ENCODE measurements around the gene TRAK1. TPM values are rescaled to one million over a fixed set of nuclear protein-coding genes. Genes with fewer than 3 reads are reported as not detected.

The TRAK1 gene
- total and polyA plus RNA-seq, 10 donors: 15.4 to 60.0 (median 47.8) TPM

GRCh38 chr3:42228796-42229195 lies 137.6 kb downstream of the TRAK1 start:
- DNase-seq: no peak
- 40 to 53% (median 46%) methylated on average over 5 of the region's 5 CpGs for WGBS, 5 donors

GRCh38 chr3:42229266-42229941 lies 138.2 kb downstream of the TRAK1 start:
- no peak for TF ChIP-seq POLR2A (IDR thresholded peaks at IDR 0.05)
- no peak for TF ChIP-seq POLR2AphosphoS5 (IDR thresholded peaks at IDR 0.05)
- no peak for TF ChIP-seq CTCF (IDR thresholded peaks at IDR 0.05 in 8 of 11, conservative IDR thresholded peaks at IDR 0.05 in 3 of 11)
- DNase-seq: no peak
- intact Hi-C loops (cut with DNase I; ENCODE audit: low total_unique reads): no loop called here

More at GRCh38 chr3:42228796-42229195, 137.6 kb downstream of the TRAK1 start:
- intact Hi-C loops (cut with DNase I; ENCODE audit: low total_unique reads): no loop called here
- Histone ChIP-seq H3K27ac (no peak overlapping the region), H3K9me3 (peaks cover 0 to 5% (median 0%) of the 10 kb centered on the region in 8 donors), H3K27me3 (replicated peaks in 1 of 7) (peaks cover 0 to 11% (median 0%) of the 10 kb centered on the region in 7 donors), H3K4me1 (no peaks in the 10 kb centered on the region), H3K4me3 (no peak overlapping the region), H3K36me3 (peaks cover 0 to 28% (median 17%) of the 10 kb centered on the region in 6 donors)
- peak in 4 of 11 experiments; percentile 11 to 34 (median 18) for TF ChIP-seq CTCF (IDR thresholded peaks at IDR 0.05 in 8 of 11, conservative IDR thresholded peaks at IDR 0.05 in 3 of 11)
- no peak for TF ChIP-seq POLR2AphosphoS5 (IDR thresholded peaks at IDR 0.05)
- TF ChIP-seq POLR2A (IDR thresholded peaks at IDR 0.05): no peak

GRCh38 chr3:42229942-42230688 lies 139.0 kb downstream of the TRAK1 start:
- no peaks in the 10 kb centered on the region for H3K4me1 ChIP-seq
- DNase-seq: no peak
- H3K9me3 ChIP-seq: peaks cover 0 to 5% (median 0%) of the 10 kb centered on the region in 8 donors
- peaks cover 0 to 13% (median 0%) of the 10 kb centered on the region in 7 donors for H3K27me3 ChIP-seq (replicated peaks in 1 of 7)
- H3K4me3 ChIP-seq: no peak overlapping the region
- 53 to 55% (median 53%) methylated on average over 9 to 14 of the region's 14 CpGs for WGBS, 5 donors
- TF ChIP-seq CTCF (IDR thresholded peaks at IDR 0.05 in 8 of 11, conservative IDR thresholded peaks at IDR 0.05 in 3 of 11): peak in 4 of 11 experiments; percentile 22 to 38 (median 34)
- no peak for TF ChIP-seq POLR2AphosphoS5 (IDR thresholded peaks at IDR 0.05)
- TF ChIP-seq POLR2A (IDR thresholded peaks at IDR 0.05): no peak
- no peak overlapping the region for H3K27ac ChIP-seq
- peaks cover 0 to 15% (median 6%) of the 10 kb centered on the region in 6 donors for H3K36me3 ChIP-seq
- intact Hi-C loops (cut with DNase I; ENCODE audit: low total_unique reads): no loop called here

More at GRCh38 chr3:42229266-42229941, 138.2 kb downstream of the TRAK1 start:
- H3K27me3 ChIP-seq (replicated peaks in 1 of 7): peaks cover 0 to 13% (median 0%) of the 10 kb centered on the region in 7 donors
- H3K36me3 ChIP-seq: peaks cover 0 to 22% (median 12%) of the 10 kb centered on the region in 6 donors
- no peak overlapping the region for H3K4me3 ChIP-seq
- H3K9me3 ChIP-seq: peaks cover 0 to 5% (median 0%) of the 10 kb centered on the region in 8 donors
- 60 to 73% (median 63%) methylated on average over 5 of the region's 5 CpGs for WGBS, 5 donors
- no peaks in the 10 kb centered on the region for H3K4me1 ChIP-seq
- no peak overlapping the region for H3K27ac ChIP-seq

- Histone ChIP-seq H3K4me3 (no peak overlapping the region), H3K36me3 (peaks cover 0 to 7% (median 3%) of the 10 kb centered on the region in 6 donors), H3K27me3 (replicated peaks in 1 of 7) (peaks cover 0 to 13% (median 0%) of the 10 kb centered on the region in 7 donors), H3K9me3 (peaks cover 0 to under 1% (median 0%) of the 10 kb centered on the region in 8 donors), H3K4me1 (no peaks in the 10 kb centered on the region), H3K27ac (no peak overlapping the region)
- intact Hi-C loops (cut with DNase I; ENCODE audit: low total_unique reads): no loop called here
- WGBS, 5 donors: 86 to 95% (median 92%) methylated on average over 5 of the region's 5 CpGs
- TF ChIP-seq POLR2AphosphoS5 (IDR thresholded peaks at IDR 0.05) (no peak), CTCF (IDR thresholded peaks at IDR 0.05 in 8 of 11, conservative IDR thresholded peaks at IDR 0.05 in 3 of 11) (no peak), POLR2A (IDR thresholded peaks at IDR 0.05) (no peak)
- DNase-seq: no peak
Measured at GRCh38 chr3:42230860-42231259, 139.7 kb downstream of the TRAK1 start.
